SK-N-SH treated with all-trans-retinoic acid at 6 μM for 48 hours (cell line): ENCODE measurements around the gene ARID1A.
A peak's percentile ranks its signal among the peaks of the same experiment; 100 is the strongest.

Source experiments
- ATAC-seq: fragments of 200-7000 bp; cut with Tn5 transposase; 3 replicates; pipeline ENCODE4 v1.9.1; 2020; ENCODE audit warnings: mild to moderate bottlenecking, moderate library complexity
- BACH2 ChIP-seq: fragments of 250-450 bp; sonication (Bioruptor Pico); IDR thresholded peaks from 2 replicates; pipeline ENCODE4 v1.9.0; 2021; ENCODE audit warnings: mild to moderate bottlenecking, borderline replicate concordance
- CSDC2 ChIP-seq: fragments of 250-450 bp; sonication (Bioruptor Pico); IDR thresholded peaks from 2 replicates; pipeline ENCODE4 v1.5.0; 2020; ENCODE audit warnings: mild to moderate bottlenecking, moderate library complexity
- ESRRG ChIP-seq: fragments of 250-450 bp; sonication (Bioruptor Pico); IDR thresholded peaks from 2 replicates; pipeline ENCODE4 v1.6.1; 2021; ENCODE audit warnings: mild to moderate bottlenecking
- GLIS3 ChIP-seq: fragments of 250-450 bp; sonication (Bioruptor Pico); IDR thresholded peaks from 2 replicates; pipeline ENCODE4 v1.5.0; 2020; ENCODE audit warnings: mild to moderate bottlenecking, moderate library complexity
- ISL1 ChIP-seq: fragments of 250-450 bp; sonication (Bioruptor Pico); IDR thresholded peaks from 2 replicates; pipeline ENCODE4 v2.1.2; 2022; ENCODE audit warnings: mild to moderate bottlenecking, moderate library complexity
- RARB ChIP-seq: fragments of 250-450 bp; sonication (Bioruptor Pico); IDR thresholded peaks from 2 replicates; pipeline ENCODE4 v1.8.0; 2021; ENCODE audit warnings: mild to moderate bottlenecking, moderate library complexity
- SNAI2 ChIP-seq: fragments of 250-450 bp; sonication (Bioruptor Pico); IDR thresholded peaks from 2 replicates; pipeline ENCODE4 v1.5.0; 2020; ENCODE audit warnings: mild to moderate bottlenecking, moderate library complexity
- TCF4 ChIP-seq: fragments of 250-450 bp; sonication (Bioruptor Pico); IDR thresholded peaks from 2 replicates; pipeline ENCODE4 v1.8.0; 2021; ENCODE audit warnings: mild to moderate bottlenecking, moderate library complexity, borderline replicate concordance
- TOX ChIP-seq: fragments of 250-450 bp; sonication (Bioruptor Pico); IDR thresholded peaks from 2 replicates; pipeline ENCODE4 v1.8.0; 2021; ENCODE audit warnings: mild to moderate bottlenecking, moderate library complexity, borderline replicate concordance
- ZC3H10 ChIP-seq: fragments of 250-450 bp; sonication (Bioruptor Pico); IDR thresholded peaks from 2 replicates; pipeline ENCODE4 v1.5.1; 2021; ENCODE audit warnings: mild to moderate bottlenecking, moderate library complexity
- ZFP3 ChIP-seq: fragments of 250-450 bp; sonication (Bioruptor Pico); IDR thresholded peaks from 2 replicates; pipeline ENCODE4 v1.5.0; 2020; ENCODE audit warnings: mild to moderate bottlenecking, moderate library complexity
- ZFP30 ChIP-seq: fragments of 450-650 bp; formaldehyde crosslinking; IDR thresholded peaks from 2 replicates; pipeline ENCODE4 v1.5.0; 2022; ENCODE audit warnings: mild to moderate bottlenecking, moderate library complexity
- ZNF565 ChIP-seq: fragments of 450-650 bp; formaldehyde crosslinking; conservative IDR thresholded peaks from 2 replicates; pipeline ENCODE4 v1.5.0; 2020; ENCODE audit warnings: low read depth, mild to moderate bottlenecking, moderate library complexity
- ZNF70 ChIP-seq: fragments of 450-650 bp; formaldehyde crosslinking; IDR thresholded peaks from 2 replicates; pipeline ENCODE4 v1.5.0; 2020; ENCODE audit warnings: mild to moderate bottlenecking, moderate library complexity
- TF ChIP-seq, protein P1 (sequence below): fragments of 250-450 bp; sonication (Bioruptor Pico); IDR thresholded peaks from 2 replicates; pipeline ENCODE4 v1.5.0; 2020; ENCODE audit warnings: mild to moderate bottlenecking, moderate library complexity
- TF ChIP-seq, protein P2 (sequence below): fragments of 250-450 bp; sonication (Bioruptor Pico); IDR thresholded peaks from 2 replicates; pipeline ENCODE4 v1.5.1; 2021; ENCODE audit warnings: mild to moderate bottlenecking, moderate library complexity
- TF ChIP-seq, protein P3 (sequence below): fragments of 250-450 bp; sonication (Bioruptor Pico); IDR thresholded peaks from 2 replicates; pipeline ENCODE4 v1.8.0; 2020; ENCODE audit warnings: mild to moderate bottlenecking, moderate library complexity, borderline replicate concordance
- TF ChIP-seq, protein P4 (sequence below): fragments of 250-450 bp; sonication (Bioruptor Pico); IDR thresholded peaks from 2 replicates; pipeline ENCODE4 v1.8.0; 2021; ENCODE audit warnings: low read depth, mild to moderate bottlenecking, moderate library complexity, borderline replicate concordance
- TF ChIP-seq, protein P5 (sequence below): fragments of 250-450 bp; sonication (Bioruptor Pico); IDR thresholded peaks from 2 replicates; pipeline ENCODE4 v1.5.1; 2020; ENCODE audit warnings: low read depth, mild to moderate bottlenecking, moderate library complexity

ARID1A gene

DNA sequence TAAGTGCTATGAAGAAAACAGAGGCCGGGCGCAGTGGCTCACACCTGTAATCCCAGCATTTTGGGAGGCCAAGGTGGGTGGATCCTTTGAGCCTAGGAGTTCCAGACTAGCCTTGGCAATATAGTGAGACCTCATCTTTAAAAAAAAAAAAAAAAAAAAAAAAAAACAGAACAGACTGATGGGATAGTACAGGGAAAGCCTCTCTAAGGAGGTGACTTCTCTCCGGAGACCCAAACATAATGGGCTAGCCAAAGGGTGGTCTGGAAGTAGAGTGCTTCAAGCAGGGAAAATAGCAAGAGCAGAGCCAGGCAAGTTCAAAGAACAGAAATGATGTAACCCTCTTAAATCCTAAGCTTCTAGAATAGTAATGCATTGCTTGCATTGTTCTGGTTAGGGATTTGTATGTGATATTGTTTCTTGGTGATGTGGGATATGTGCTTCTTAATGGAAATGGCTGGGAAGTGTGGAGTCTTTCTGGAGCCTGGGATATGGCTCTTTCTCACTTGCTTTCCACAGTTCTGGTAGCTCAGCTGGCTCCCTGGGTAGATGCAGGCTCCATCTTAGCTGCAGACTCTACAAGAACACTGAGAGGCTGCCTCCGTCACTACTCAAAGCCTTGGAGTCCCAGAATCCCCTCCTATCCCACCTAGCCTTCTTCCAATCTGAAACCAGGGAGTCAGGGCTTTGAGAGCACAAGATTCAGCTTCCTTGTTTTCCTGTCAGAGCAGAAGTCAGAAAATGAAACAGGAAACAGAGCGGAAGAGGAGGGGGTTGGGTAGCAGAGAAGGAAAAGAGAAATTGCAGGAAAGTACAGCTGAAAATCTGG lies 90.0 kb downstream of the ARID1A start (continued):
- TF ChIP-seq, protein P1, sequence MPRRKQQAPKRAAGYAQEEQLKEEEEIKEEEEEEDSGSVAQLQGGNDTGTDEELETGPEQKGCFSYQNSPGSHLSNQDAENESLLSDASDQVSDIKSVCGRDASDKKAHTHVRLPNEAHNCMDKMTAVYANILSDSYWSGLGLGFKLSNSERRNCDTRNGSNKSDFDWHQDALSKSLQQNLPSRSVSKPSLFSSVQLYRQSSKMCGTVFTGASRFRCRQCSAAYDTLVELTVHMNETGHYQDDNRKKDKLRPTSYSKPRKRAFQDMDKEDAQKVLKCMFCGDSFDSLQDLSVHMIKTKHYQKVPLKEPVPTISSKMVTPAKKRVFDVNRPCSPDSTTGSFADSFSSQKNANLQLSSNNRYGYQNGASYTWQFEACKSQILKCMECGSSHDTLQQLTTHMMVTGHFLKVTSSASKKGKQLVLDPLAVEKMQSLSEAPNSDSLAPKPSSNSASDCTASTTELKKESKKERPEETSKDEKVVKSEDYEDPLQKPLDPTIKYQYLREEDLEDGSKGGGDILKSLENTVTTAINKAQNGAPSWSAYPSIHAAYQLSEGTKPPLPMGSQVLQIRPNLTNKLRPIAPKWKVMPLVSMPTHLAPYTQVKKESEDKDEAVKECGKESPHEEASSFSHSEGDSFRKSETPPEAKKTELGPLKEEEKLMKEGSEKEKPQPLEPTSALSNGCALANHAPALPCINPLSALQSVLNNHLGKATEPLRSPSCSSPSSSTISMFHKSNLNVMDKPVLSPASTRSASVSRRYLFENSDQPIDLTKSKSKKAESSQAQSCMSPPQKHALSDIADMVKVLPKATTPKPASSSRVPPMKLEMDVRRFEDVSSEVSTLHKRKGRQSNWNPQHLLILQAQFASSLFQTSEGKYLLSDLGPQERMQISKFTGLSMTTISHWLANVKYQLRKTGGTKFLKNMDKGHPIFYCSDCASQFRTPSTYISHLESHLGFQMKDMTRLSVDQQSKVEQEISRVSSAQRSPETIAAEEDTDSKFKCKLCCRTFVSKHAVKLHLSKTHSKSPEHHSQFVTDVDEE (CRISPR knock-in tag), result no peak
- TF ChIP-seq ZFP30 (CRISPR knock-in tag) (no peak), ZC3H10 (CRISPR knock-in tag) (no peak), ISL1 (no peak), TOX (CRISPR knock-in tag) (no peak)
- TF ChIP-seq, protein P2, sequence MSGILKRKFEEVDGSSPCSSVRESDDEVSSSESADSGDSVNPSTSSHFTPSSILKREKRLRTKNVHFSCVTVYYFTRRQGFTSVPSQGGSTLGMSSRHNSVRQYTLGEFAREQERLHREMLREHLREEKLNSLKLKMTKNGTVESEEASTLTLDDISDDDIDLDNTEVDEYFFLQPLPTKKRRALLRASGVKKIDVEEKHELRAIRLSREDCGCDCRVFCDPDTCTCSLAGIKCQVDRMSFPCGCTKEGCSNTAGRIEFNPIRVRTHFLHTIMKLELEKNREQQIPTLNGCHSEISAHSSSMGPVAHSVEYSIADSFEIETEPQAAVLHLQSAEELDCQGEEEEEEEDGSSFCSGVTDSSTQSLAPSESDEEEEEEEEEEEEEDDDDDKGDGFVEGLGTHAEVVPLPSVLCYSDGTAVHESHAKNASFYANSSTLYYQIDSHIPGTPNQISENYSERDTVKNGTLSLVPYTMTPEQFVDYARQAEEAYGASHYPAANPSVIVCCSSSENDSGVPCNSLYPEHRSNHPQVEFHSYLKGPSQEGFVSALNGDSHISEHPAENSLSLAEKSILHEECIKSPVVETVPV (CRISPR knock-in tag), result no peak
- TF ChIP-seq, protein P3, sequence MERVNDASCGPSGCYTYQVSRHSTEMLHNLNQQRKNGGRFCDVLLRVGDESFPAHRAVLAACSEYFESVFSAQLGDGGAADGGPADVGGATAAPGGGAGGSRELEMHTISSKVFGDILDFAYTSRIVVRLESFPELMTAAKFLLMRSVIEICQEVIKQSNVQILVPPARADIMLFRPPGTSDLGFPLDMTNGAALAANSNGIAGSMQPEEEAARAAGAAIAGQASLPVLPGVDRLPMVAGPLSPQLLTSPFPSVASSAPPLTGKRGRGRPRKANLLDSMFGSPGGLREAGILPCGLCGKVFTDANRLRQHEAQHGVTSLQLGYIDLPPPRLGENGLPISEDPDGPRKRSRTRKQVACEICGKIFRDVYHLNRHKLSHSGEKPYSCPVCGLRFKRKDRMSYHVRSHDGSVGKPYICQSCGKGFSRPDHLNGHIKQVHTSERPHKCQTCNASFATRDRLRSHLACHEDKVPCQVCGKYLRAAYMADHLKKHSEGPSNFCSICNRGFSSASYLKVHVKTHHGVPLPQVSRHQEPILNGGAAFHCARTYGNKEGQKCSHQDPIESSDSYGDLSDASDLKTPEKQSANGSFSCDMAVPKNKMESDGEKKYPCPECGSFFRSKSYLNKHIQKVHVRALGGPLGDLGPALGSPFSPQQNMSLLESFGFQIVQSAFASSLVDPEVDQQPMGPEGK, result no peak
- TF ChIP-seq, all 23 proteins: peak for 0

DNA sequence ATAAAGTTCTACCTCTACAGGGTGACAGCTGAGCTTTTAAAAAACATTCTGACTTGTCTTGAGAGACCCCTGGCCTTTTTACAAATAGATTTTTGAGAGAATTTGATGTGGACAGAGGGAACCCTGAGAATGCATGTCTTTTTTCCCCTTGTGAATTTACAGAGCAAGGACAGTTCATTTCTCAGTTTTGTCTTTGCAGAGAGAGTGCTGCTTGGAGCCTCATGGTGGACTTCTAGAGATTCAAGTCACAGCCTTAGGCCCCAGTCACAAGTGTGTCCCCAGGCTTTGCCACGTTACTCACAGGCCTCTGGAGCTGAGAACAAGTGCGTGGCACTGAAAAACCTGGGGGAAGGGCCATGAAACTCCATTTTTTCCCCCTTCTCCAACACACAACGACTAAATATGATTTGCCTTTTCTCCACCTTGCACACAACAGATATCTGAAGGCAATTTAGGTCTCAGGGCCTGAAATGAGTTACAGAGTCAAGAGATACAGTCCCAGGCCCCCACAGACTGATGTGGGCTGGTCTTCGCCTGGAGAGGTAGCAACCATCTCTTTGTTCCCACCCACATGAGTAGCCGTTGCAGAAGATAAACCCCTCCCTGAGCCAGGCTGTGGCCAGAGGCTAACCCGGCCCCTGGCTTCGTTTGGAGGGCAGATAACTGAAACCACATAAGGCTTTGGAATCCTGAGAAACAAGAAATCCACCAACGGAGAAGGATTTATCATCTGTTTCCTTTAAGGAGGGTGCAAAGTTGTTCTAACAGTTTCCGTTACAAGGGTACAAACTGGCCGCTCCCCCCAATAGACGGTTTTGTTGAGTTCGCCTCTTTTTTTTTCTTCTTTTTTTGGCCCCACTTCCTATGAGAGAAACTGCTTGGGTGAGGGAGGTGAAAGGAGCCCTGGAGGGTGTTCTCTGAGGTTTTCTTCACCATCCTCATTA lies 90.9 kb downstream of the ARID1A start:
- ATAC-seq, result peak; percentile 72
- TF ChIP-seq CSDC2 (CRISPR knock-in tag) (no peak), GLIS3 (CRISPR knock-in tag) (no peak), TCF4 (CRISPR knock-in tag) (no peak), SNAI2 (CRISPR knock-in tag) (no peak), ZNF70 (CRISPR knock-in tag) (no peak), BACH2 (CRISPR knock-in tag) (no peak), ZFP3 (CRISPR knock-in tag) (no peak), ZNF565 (CRISPR knock-in tag) (no peak), ESRRG (CRISPR knock-in tag) (no peak), ZFP30 (CRISPR knock-in tag) (no peak), ZC3H10 (CRISPR knock-in tag) (no peak), RARB (no peak)
- TF ChIP-seq, protein P4, sequence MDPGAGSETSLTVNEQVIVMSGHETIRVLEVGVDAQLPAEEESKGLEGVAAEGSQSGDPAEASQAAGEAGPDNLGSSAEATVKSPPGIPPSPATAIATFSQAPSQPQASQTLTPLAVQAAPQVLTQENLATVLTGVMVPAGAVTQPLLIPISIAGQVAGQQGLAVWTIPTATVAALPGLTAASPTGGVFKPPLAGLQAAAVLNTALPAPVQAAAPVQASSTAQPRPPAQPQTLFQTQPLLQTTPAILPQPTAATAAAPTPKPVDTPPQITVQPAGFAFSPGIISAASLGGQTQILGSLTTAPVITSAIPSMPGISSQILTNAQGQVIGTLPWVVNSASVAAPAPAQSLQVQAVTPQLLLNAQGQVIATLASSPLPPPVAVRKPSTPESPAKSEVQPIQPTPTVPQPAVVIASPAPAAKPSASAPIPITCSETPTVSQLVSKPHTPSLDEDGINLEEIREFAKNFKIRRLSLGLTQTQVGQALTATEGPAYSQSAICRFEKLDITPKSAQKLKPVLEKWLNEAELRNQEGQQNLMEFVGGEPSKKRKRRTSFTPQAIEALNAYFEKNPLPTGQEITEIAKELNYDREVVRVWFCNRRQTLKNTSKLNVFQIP (CRISPR knock-in tag), result no peak
- TF ChIP-seq, protein P2 (CRISPR knock-in tag), result no peak
- TF ChIP-seq, protein P5, sequence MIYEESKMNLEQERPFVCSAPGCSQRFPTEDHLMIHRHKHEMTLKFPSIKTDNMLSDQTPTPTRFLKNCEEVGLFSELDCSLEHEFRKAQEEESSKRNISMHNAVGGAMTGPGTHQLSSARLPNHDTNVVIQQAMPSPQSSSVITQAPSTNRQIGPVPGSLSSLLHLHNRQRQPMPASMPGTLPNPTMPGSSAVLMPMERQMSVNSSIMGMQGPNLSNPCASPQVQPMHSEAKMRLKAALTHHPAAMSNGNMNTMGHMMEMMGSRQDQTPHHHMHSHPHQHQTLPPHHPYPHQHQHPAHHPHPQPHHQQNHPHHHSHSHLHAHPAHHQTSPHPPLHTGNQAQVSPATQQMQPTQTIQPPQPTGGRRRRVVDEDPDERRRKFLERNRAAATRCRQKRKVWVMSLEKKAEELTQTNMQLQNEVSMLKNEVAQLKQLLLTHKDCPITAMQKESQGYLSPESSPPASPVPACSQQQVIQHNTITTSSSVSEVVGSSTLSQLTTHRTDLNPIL, result no peak
- TF ChIP-seq, protein P3, result no peak
- TF ChIP-seq, protein P1 (CRISPR knock-in tag), result no peak
